CD4-positive, alpha-beta T cell treated with Interleukin-21 for 1 hour (primary cell): ENCODE data around the gene THRAP3.
"Not testable (repeated sequence)": the region's sequence is repeated elsewhere in the genome, so short reads cannot be mapped to it uniquely, and the experiment has no call there.

Source experiments
- DNase-seq: peaks from one replicate; pipeline ENCODE4 v3.0.0-alpha.2; 2020

Gene THRAP3

GRCh38 chr1:36208978-36209703 is 15.1 kb upstream of the THRAP3 start:
- no peak for DNase-seq

- no peak for DNase-seq
Observed at GRCh38 chr1:36211307-36211706, 12.9 kb upstream of the THRAP3 start.

- DNase-seq, result no peak
Observed at GRCh38 chr1:36211841-36212240, 12.4 kb upstream of the THRAP3 start.

- no peak for DNase-seq
Observed at GRCh38 chr1:36212782-36213181, 11.5 kb upstream of the THRAP3 start.

GRCh38 chr1:36217670-36218069 is 6.6 kb upstream of the THRAP3 start:
- no peak for DNase-seq

GRCh38 chr1:36221901-36222300 is 2.3 kb upstream of the THRAP3 start:
- DNase-seq, result not testable (repeated sequence)

GRCh38 chr1:36222481-36223380 is 1.5 kb upstream of the THRAP3 start:
- DNase-seq, result no peak

- peak; percentile 79 for DNase-seq
Observed at GRCh38 chr1:36223381-36223995, 755 bp upstream of the THRAP3 start.

GRCh38 chr1:36224537-36225282 is 467 bp downstream of the THRAP3 start:
- DNase-seq, result no peak

GRCh38 chr1:36225283-36225899 is 1.1 kb downstream of the THRAP3 start:
- no peak for DNase-seq

GRCh38 chr1:36230279-36230678 is 6.0 kb downstream of the THRAP3 start:
- DNase-seq, result not testable (repeated sequence)

GRCh38 chr1:36231191-36231590 is 6.9 kb downstream of the THRAP3 start:
- DNase-seq, result no peak

GRCh38 chr1:36232212-36233095 is 8.2 kb downstream of the THRAP3 start:
- no peak for DNase-seq

GRCh38 chr1:36236302-36236701 is 12.1 kb downstream of the THRAP3 start:
- no peak for DNase-seq

- DNase-seq, result no peak
Observed at GRCh38 chr1:36238433-36238832, 14.2 kb downstream of the THRAP3 start.

- DNase-seq, result no peak
Observed at GRCh38 chr1:36239941-36240637, 15.8 kb downstream of the THRAP3 start.

- no peak for DNase-seq
Observed at GRCh38 chr1:36247538-36247937, 23.3 kb downstream of the THRAP3 start.

GRCh38 chr1:36248250-36248894 is 24.1 kb downstream of the THRAP3 start:
- DNase-seq, result no peak

- no peak for DNase-seq
Observed at GRCh38 chr1:36251794-36252481, 27.7 kb downstream of the THRAP3 start.

- DNase-seq, result not testable (repeated sequence)
Observed at GRCh38 chr1:36252482-36252824, 28.2 kb downstream of the THRAP3 start.
